Measurements from ENCODE around the gene DCLK1. TPM values are rescaled to one million over a fixed set of nuclear protein-coding genes. Genes with fewer than 3 reads are reported as not detected.

The DCLK1 gene
- total RNA-seq, 2 donors from 2014 or later = 4.7 to 10.1 TPM

GRCh38 chr13:35767256-35767976, 363.8 kb downstream of the DCLK1 start:
- no peak for DNase-seq (ENCODE audit: low spot score)
- no peak overlapping the region for H3K27ac ChIP-seq
- H3K9me3 ChIP-seq = no peaks in the 10 kb centered on the region
- H3K36me3 ChIP-seq = no peaks in the 10 kb centered on the region
- no peaks in the 10 kb centered on the region for H3K27me3 ChIP-seq
- no peak for TF ChIP-seq CTCF (IDR thresholded peaks at IDR 0.05)
- H3K4me1 ChIP-seq = no peaks in the 10 kb centered on the region
- no peak overlapping the region for H3K4me3 ChIP-seq

GRCh38 chr13:35766663-35767062, 364.5 kb downstream of the DCLK1 start:
- H3K27me3 ChIP-seq = no peaks in the 10 kb centered on the region
- no peak for DNase-seq (ENCODE audit: low spot score)
- H3K27ac ChIP-seq = no peak overlapping the region
- H3K4me1 ChIP-seq = no peaks in the 10 kb centered on the region
- H3K36me3 ChIP-seq = no peaks in the 10 kb centered on the region
- no peak overlapping the region for H3K4me3 ChIP-seq
- TF ChIP-seq CTCF (IDR thresholded peaks at IDR 0.05) = no peak
- H3K9me3 ChIP-seq = no peaks in the 10 kb centered on the region

GRCh38 chr13:35765941-35766340, 365.2 kb downstream of the DCLK1 start:
- Histone ChIP-seq H3K36me3 (no peaks in the 10 kb centered on the region), H3K27me3 (no peaks in the 10 kb centered on the region), H3K4me3 (no peak overlapping the region), H3K4me1 (no peaks in the 10 kb centered on the region), H3K27ac (no peak overlapping the region), H3K9me3 (no peaks in the 10 kb centered on the region)
- DNase-seq (ENCODE audit: low spot score) = no peak
- TF ChIP-seq CTCF (IDR thresholded peaks at IDR 0.05) = no peak

- TF ChIP-seq CTCF (IDR thresholded peaks at IDR 0.05) = no peak
- H3K4me1 ChIP-seq = no peaks in the 10 kb centered on the region
- H3K27ac ChIP-seq = no peak overlapping the region
- no peaks in the 10 kb centered on the region for H3K27me3 ChIP-seq
- H3K4me3 ChIP-seq = no peak overlapping the region
- no peaks in the 10 kb centered on the region for H3K9me3 ChIP-seq
- H3K36me3 ChIP-seq = no peaks in the 10 kb centered on the region
- no peak for DNase-seq (ENCODE audit: low spot score)
Measured at GRCh38 chr13:35765366-35765765, 365.8 kb downstream of the DCLK1 start.

- H3K4me1 ChIP-seq = no peaks in the 10 kb centered on the region
- DNase-seq (ENCODE audit: low spot score) = no peak
- no peaks in the 10 kb centered on the region for H3K36me3 ChIP-seq
- H3K9me3 ChIP-seq = no peaks in the 10 kb centered on the region
- H3K4me3 ChIP-seq = no peak overlapping the region
- TF ChIP-seq CTCF (IDR thresholded peaks at IDR 0.05) = no peak
- H3K27ac ChIP-seq = no peak overlapping the region
- no peaks in the 10 kb centered on the region for H3K27me3 ChIP-seq
Measured at GRCh38 chr13:35764326-35765015, 366.7 kb downstream of the DCLK1 start.
